ENCODE measurements around the gene PRR7. TPM values are rescaled to one million over a fixed set of nuclear protein-coding genes. Genes with fewer than 3 reads are reported as not detected.

The PRR7 gene
- total and polyA plus RNA-seq, 4 donors = 0.17 to 1.4 (median 0.49) TPM

DNA sequence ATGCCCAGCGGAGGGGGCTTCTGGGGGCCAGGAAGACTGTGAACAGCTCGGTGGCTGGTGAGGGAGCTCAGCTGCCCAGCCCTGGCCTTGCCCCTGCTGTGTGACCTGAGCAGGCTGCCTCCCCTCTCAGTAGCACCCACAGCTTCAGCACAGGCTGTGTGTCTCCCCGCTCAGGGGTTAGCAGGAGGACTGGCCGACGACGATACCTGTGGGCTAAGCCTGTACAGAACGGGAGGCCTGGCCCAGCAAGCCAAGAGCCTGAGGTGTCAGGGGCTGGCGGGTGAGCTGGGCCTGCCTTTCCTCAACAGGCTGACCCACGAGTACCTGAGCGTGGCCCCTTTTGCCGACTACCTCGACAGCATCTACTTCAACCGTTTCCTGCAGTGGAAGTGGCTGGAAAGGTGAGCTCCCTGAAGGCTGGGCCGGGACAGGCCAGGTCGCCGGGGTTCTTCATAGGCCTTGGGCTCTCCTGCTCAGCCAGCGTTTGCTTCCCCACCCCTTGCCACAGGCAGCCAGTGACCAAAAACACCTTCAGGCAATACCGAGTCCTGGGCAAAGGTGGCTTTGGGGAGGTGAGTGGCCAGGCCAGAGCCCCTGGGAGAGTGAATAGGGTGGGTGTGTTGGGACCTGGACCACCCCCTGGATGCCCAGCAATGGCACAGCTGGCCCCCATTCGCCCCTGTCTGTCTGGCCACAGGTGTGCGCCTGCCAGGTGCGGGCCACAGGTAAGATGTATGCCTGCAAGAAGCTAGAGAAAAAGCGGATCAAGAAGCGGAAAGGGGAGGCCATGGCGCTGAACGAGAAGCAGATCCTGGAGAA, 13.6 kb upstream of the PRR7 start:
- no peak overlapping the region for H3K4me3 ChIP-seq (ENCODE audit: low read depth in 1 of 3, low read length in 3 of 3)
- H3K4me1 ChIP-seq (ENCODE audit: control insufficient read depth in 4 of 4, insufficient read depth in 4 of 4, low read length in 3 of 4) = peaks cover 0 to 8% (median 2%) of the 10 kb centered on the region in 4 donors
- DNase-seq (ENCODE audit: low spot score) = no peak
- TF ChIP-seq, protein P1, sequence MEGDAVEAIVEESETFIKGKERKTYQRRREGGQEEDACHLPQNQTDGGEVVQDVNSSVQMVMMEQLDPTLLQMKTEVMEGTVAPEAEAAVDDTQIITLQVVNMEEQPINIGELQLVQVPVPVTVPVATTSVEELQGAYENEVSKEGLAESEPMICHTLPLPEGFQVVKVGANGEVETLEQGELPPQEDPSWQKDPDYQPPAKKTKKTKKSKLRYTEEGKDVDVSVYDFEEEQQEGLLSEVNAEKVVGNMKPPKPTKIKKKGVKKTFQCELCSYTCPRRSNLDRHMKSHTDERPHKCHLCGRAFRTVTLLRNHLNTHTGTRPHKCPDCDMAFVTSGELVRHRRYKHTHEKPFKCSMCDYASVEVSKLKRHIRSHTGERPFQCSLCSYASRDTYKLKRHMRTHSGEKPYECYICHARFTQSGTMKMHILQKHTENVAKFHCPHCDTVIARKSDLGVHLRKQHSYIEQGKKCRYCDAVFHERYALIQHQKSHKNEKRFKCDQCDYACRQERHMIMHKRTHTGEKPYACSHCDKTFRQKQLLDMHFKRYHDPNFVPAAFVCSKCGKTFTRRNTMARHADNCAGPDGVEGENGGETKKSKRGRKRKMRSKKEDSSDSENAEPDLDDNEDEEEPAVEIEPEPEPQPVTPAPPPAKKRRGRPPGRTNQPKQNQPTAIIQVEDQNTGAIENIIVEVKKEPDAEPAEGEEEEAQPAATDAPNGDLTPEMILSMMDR (IDR thresholded peaks at IDR 0.05; ENCODE audit: low read depth, low read length, missing input control) = no peak
- TF ChIP-seq ZBTB33 (IDR thresholded peaks at IDR 0.05) (no peak), NR2F2 (IDR thresholded peaks at IDR 0.05) (no peak), JUND (IDR thresholded peaks at IDR 0.05) (no peak), YY1 (IDR thresholded peaks at IDR 0.05) (no peak), HNF4G (IDR thresholded peaks at IDR 0.05) (no peak), RXRA (IDR thresholded peaks at IDR 0.05) (no peak)
- TF ChIP-seq, protein P2, sequence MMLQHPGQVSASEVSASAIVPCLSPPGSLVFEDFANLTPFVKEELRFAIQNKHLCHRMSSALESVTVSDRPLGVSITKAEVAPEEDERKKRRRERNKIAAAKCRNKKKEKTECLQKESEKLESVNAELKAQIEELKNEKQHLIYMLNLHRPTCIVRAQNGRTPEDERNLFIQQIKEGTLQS (IDR thresholded peaks at IDR 0.05) = no peak
- TF ChIP-seq, protein P3, sequence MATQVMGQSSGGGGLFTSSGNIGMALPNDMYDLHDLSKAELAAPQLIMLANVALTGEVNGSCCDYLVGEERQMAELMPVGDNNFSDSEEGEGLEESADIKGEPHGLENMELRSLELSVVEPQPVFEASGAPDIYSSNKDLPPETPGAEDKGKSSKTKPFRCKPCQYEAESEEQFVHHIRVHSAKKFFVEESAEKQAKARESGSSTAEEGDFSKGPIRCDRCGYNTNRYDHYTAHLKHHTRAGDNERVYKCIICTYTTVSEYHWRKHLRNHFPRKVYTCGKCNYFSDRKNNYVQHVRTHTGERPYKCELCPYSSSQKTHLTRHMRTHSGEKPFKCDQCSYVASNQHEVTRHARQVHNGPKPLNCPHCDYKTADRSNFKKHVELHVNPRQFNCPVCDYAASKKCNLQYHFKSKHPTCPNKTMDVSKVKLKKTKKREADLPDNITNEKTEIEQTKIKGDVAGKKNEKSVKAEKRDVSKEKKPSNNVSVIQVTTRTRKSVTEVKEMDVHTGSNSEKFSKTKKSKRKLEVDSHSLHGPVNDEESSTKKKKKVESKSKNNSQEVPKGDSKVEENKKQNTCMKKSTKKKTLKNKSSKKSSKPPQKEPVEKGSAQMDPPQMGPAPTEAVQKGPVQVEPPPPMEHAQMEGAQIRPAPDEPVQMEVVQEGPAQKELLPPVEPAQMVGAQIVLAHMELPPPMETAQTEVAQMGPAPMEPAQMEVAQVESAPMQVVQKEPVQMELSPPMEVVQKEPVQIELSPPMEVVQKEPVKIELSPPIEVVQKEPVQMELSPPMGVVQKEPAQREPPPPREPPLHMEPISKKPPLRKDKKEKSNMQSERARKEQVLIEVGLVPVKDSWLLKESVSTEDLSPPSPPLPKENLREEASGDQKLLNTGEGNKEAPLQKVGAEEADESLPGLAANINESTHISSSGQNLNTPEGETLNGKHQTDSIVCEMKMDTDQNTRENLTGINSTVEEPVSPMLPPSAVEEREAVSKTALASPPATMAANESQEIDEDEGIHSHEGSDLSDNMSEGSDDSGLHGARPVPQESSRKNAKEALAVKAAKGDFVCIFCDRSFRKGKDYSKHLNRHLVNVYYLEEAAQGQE (IDR thresholded peaks at IDR 0.05) = no peak
- 93% methylated on average over 25 of the region's 25 CpGs for WGBS
- H3K36me3 ChIP-seq (ENCODE audit: control insufficient read depth in 4 of 4, insufficient read depth in 3 of 4, low read depth in 1 of 4, low read length in 3 of 4) = peaks cover 6 to 27% (median 19%) of the 10 kb centered on the region in 4 donors
- no peak overlapping the region for H3K27ac ChIP-seq (ENCODE audit: low read depth in 1 of 2, low read length in 2 of 2)
- H3K9ac ChIP-seq (ENCODE audit: low read depth in 1 of 2, low read length in 2 of 2) = no peak overlapping the region
- H3K9me3 ChIP-seq (ENCODE audit: control insufficient read depth in 4 of 4, low read length in 3 of 4) = no peaks in the 10 kb centered on the region
- H3K27me3 ChIP-seq (ENCODE audit: control insufficient read depth in 4 of 4, insufficient read depth in 4 of 4, low read length in 3 of 4) = no peaks in the 10 kb centered on the region

DNA sequence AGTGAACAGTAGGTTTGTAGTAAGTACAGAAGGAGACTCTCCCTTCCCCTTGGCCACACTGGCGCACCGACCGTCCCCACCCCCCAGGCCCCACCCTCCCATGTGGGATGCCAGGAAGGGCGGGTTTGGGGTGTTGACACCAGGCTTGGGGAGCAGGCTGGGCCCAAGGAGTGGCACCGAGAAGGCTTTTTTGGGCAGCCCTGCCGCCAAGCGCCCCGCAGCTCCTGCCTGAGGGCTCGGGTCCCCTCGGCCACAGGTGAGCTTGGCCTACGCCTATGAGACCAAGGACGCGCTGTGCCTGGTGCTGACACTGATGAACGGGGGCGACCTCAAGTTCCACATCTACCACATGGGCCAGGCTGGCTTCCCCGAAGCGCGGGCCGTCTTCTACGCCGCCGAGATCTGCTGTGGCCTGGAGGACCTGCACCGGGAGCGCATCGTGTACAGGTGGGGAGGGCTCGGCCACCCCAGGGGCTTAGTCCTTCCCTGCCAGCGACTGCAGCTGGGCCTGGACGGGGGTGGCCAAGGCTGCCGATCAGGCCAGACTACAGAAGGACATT, 12.9 kb upstream of the PRR7 start:
- Histone ChIP-seq H3K9me3 (ENCODE audit: control insufficient read depth in 4 of 4, low read length in 3 of 4) (no peaks in the 10 kb centered on the region), H3K27ac (ENCODE audit: low read depth in 1 of 2, low read length in 2 of 2) (no peak overlapping the region), H3K36me3 (ENCODE audit: control insufficient read depth in 4 of 4, insufficient read depth in 3 of 4, low read depth in 1 of 4, low read length in 3 of 4) (peaks cover 6 to 27% (median 19%) of the 10 kb centered on the region in 4 donors), H3K4me3 (ENCODE audit: low read depth in 1 of 3, low read length in 3 of 3) (no peak overlapping the region), H3K4me1 (ENCODE audit: control insufficient read depth in 4 of 4, insufficient read depth in 4 of 4, low read length in 3 of 4) (peaks cover 0 to 6% (median 0%) of the 10 kb centered on the region in 4 donors), H3K9ac (ENCODE audit: low read depth in 1 of 2, low read length in 2 of 2) (no peak overlapping the region), H3K27me3 (ENCODE audit: control insufficient read depth in 4 of 4, insufficient read depth in 4 of 4, low read length in 3 of 4) (no peaks in the 10 kb centered on the region)
- whole genome bisulfite sequencing = 94% methylated on average over 29 of the region's 29 CpGs
- TF ChIP-seq, protein P1 (IDR thresholded peaks at IDR 0.05; ENCODE audit: low read depth, low read length, missing input control) = no peak
- no peak for TF ChIP-seq HNF4G (IDR thresholded peaks at IDR 0.05)
- DNase-seq (ENCODE audit: low spot score) = no peak

All from liver (tissue), 9 donors.